Fibroblast of lung (primary cell): ENCODE data around the gene ZSCAN2. TPM values are rescaled to one million over a fixed set of nuclear protein-coding genes. Genes with fewer than 3 reads are reported as not detected.
"Not testable (repeated sequence)": the region's sequence is repeated elsewhere in the genome, so short reads cannot be mapped to it uniquely, and the experiment has no call there.

Source experiments
- DNase-seq, 2 donors: peaks; one replicate each; pipeline versions ENCODE4 v3.0.0 to v3.0.0-alpha.2; 2010; ENCODE audit warnings: low read depth in 2 of 2
- H2AFZ ChIP-seq: 2 replicates; pipeline ENCODE4 v1.5.1; 2012; ENCODE audit warnings: low read length, control low read depth, inconsistent platforms
- H3K27ac ChIP-seq: 2 replicates; pipeline ENCODE4 v1.5.1; 2011; ENCODE audit warnings: low read length, control low read depth; ENCODE audit not compliant: insufficient read depth
- H3K27me3 ChIP-seq: 2 replicates; pipeline ENCODE4 v1.5.1; 2011; ENCODE audit warnings: mild to moderate bottlenecking, low read length; ENCODE audit not compliant: control insufficient read depth, insufficient read depth
- H3K36me3 ChIP-seq: 2 replicates; pipeline ENCODE4 v1.5.1; 2011; ENCODE audit warnings: low read length; ENCODE audit not compliant: control insufficient read depth, insufficient read depth
- H3K4me1 ChIP-seq: 2 replicates; pipeline ENCODE4 v1.5.1; 2011; ENCODE audit warnings: low read length; ENCODE audit not compliant: control insufficient read depth, insufficient read depth; ENCODE audit errors: extremely low read depth
- H3K4me2 ChIP-seq: 2 replicates; pipeline ENCODE4 v1.5.1; 2011; ENCODE audit warnings: low read length, control low read depth; ENCODE audit not compliant: insufficient read depth; ENCODE audit errors: extremely low read depth
- H3K4me3 ChIP-seq, 4 experiments: fragments of 200-600 bp in 1 of 4; sonication (generic) in 1 of 4; replicated peaks in 1 of 4; 2 replicates each; pipeline ENCODE4 v1.5.1; 2011 to 2016; ENCODE audit warnings: low read length in 4 of 4, low read depth in 3 of 4, mild to moderate bottlenecking in 3 of 4, control low read depth in 2 of 4, inconsistent platforms in 1 of 4, mixed read lengths in 1 of 4; ENCODE audit not compliant: insufficient read depth in 1 of 4; ENCODE audit errors: control extremely low read depth in 1 of 4
- H3K79me2 ChIP-seq: 2 replicates; pipeline ENCODE4 v1.5.1; 2012; ENCODE audit warnings: mild to moderate bottlenecking, low read length, inconsistent platforms; ENCODE audit not compliant: control insufficient read depth, insufficient read depth
- H3K9ac ChIP-seq: 2 replicates; pipeline ENCODE4 v1.5.1; 2011; ENCODE audit warnings: mild to moderate bottlenecking, low read length, control low read depth; ENCODE audit not compliant: insufficient read depth
- H3K9me3 ChIP-seq: 2 replicates; pipeline ENCODE4 v1.5.1; 2012; ENCODE audit warnings: low read depth, low read length; ENCODE audit not compliant: control insufficient read depth, insufficient read depth
- H4K20me1 ChIP-seq: 2 replicates; pipeline ENCODE4 v1.5.1; 2011; ENCODE audit warnings: low read length; ENCODE audit not compliant: control insufficient read depth, insufficient read depth; ENCODE audit errors: extremely low read depth
- CTCF ChIP-seq, 2 donors: IDR thresholded peaks in 1 of 2; conservative IDR thresholded peaks in 1 of 2; 1 replicate in 1 of 2; 2 replicates in 1 of 2; pipeline ENCODE4 v1.5.1; 2011 to 2012; ENCODE audit warnings: low read length in 2 of 2, control low read depth in 1 of 2, inconsistent platforms in 1 of 2, low read depth in 1 of 2, mild to moderate bottlenecking in 1 of 2
- EZH2 ChIP-seq: IDR thresholded peaks from 2 replicates; pipeline ENCODE4 v1.5.1; 2012; ENCODE audit warnings: low read length, control low read depth, mild to moderate bottlenecking; ENCODE audit errors: missing control alignments
- polyA plus RNA-seq, 2 donors: library from polyadenylated mRNA; depleted of rRNA in 1 of 2; stranded (reverse) in 1 of 2; unstranded in 1 of 2; fragments of >200 nt; gene quantifications; 2 replicates each; pipeline ENCODE4 v1.2.1, GENCODE V29; 2011 to 2012; ENCODE audit warnings: missing spikeins in 1 of 2
- total RNA-seq: library from RNA; depleted of rRNA; stranded (reverse); fragments of >200 nt; gene quantifications from 2 replicates; pipeline ENCODE4 v1.2.1, GENCODE V29; 2014

Gene ZSCAN2
- total and polyA plus RNA-seq, 2 donors (not counting 1 experiment from before 2014, with no cell fraction given): 6.4 to 9.2 TPM

DNA sequence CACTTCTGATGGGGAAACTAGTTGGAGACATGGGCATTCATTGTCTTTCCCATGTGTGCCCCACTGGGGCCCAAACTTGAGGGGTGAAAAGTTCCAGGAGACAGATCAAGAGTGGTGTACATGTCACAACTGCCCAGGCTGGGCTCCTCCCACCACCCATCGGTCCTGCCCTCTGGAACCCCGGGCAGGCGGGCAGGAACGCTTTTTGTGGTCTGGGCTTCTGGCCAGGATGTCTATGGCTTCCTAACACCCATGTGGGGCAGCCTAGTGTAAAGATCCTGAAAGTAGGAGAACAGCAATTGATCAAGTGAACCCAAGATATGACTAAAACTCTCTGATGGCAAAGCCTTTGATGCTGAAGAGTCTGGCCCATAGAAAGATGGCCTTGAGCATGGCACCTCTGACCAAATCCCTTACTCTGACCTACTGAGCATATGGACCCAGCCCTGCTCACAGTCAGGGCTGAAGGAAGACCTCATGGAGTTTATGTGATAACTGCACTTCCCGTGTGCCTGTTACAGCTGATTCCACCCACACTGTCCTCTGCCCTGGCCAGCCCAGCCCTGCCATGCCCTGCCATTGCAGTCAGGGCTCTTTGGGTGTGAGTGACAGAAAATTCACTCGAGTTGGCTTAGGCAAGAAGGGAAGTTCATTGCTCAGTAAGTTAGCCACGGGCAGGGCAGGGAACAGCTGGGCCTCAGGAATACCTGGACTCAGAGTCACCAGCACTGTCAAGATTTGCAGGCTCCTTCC, 19.0 kb upstream of the ZSCAN2 start:
- not testable (repeated sequence) for H3K27ac ChIP-seq, H3K27me3 ChIP-seq, H4K20me1 ChIP-seq, H3K9ac ChIP-seq, DNase-seq, H2AFZ ChIP-seq, H3K4me2 ChIP-seq, H3K9me3 ChIP-seq, H3K4me3 ChIP-seq, H3K36me3 ChIP-seq, H3K4me1 ChIP-seq, H3K79me2 ChIP-seq

GRCh38 chr15:84582583-84583157, 18.1 kb upstream of the ZSCAN2 start:
- no peaks in the 10 kb centered on the region for H3K79me2 ChIP-seq
- no peak overlapping the region for H2AFZ ChIP-seq
- H3K4me3 ChIP-seq: no peak overlapping the region
- H3K36me3 ChIP-seq: no peaks in the 10 kb centered on the region
- H3K9ac ChIP-seq: no peak overlapping the region
- no peaks in the 10 kb centered on the region for H3K4me1 ChIP-seq
- no peaks in the 10 kb centered on the region for H3K9me3 ChIP-seq
- no peaks in the 10 kb centered on the region for H3K27me3 ChIP-seq
- no peak overlapping the region for H3K27ac ChIP-seq
- H4K20me1 ChIP-seq: no peaks in the 10 kb centered on the region
- no peak for TF ChIP-seq CTCF (conservative IDR thresholded peaks at IDR 0.05 in 1 of 2, IDR thresholded peaks at IDR 0.05 in 1 of 2; ENCODE audit: low read depth in 1 of 2, low read length in 2 of 2)
- DNase-seq: peak in 1 of 2 donors; percentile 20
- H3K4me2 ChIP-seq: no peak overlapping the region

DNA sequence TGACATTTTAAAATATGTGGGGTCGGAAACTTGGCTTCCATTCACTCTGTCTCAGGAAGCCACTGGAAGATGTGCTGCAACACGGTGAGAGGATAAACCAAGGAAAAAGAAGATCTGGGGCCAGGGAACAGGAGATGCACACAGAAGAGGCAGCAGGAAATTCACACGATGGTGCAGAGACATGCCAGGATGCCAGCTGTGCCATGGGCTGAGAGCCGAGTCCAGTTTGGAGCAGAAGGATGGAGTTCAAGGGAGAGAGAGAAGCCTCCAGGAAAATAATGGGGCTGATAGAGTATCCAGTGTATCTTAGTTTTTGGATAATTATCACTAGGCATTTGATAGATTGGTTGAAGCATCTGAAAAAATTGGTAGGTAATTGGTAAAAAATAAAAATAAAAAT, 16.9 kb upstream of the ZSCAN2 start:
- not testable (repeated sequence) for H3K9me3 ChIP-seq, H3K4me1 ChIP-seq, H3K9ac ChIP-seq, H3K79me2 ChIP-seq, H3K27ac ChIP-seq, H4K20me1 ChIP-seq, H3K4me3 ChIP-seq, H3K27me3 ChIP-seq, DNase-seq, H3K36me3 ChIP-seq, H2AFZ ChIP-seq, H3K4me2 ChIP-seq

GRCh38 chr15:84586696-84587095, 14.1 kb upstream of the ZSCAN2 start:
- Histone ChIP-seq H3K9me3 (no peaks in the 10 kb centered on the region), H3K79me2 (no peaks in the 10 kb centered on the region), H3K27me3 (no peaks in the 10 kb centered on the region), H4K20me1 (no peaks in the 10 kb centered on the region), H3K4me1 (no peaks in the 10 kb centered on the region), H3K36me3 (no peaks in the 10 kb centered on the region), H2AFZ (no peak overlapping the region), H3K9ac (no peak overlapping the region), H3K27ac (no peak overlapping the region), H3K4me2 (no peak overlapping the region), H3K4me3 (no peak overlapping the region)
- TF ChIP-seq CTCF (conservative IDR thresholded peaks at IDR 0.05 in 1 of 2, IDR thresholded peaks at IDR 0.05 in 1 of 2; ENCODE audit: low read depth in 1 of 2, low read length in 2 of 2) (no peak), EZH2 (no peak)
- peak; percentile 18 to 33 for DNase-seq
